Lung (tissue), 12 donors: ENCODE measurements around the gene CENPS. TPM values are rescaled to one million over a fixed set of nuclear protein-coding genes. Genes with fewer than 3 reads are reported as not detected.

Experiments
- ATAC-seq: fragments of 200-7000 bp; cut with Tn5 transposase; one replicate; pipeline ENCODE4 v1.9.1; 2020; ENCODE audit warnings: moderate number of reproducible peaks; ENCODE audit not compliant: insufficient read depth, low FRiP score
- DNase-seq, 3 donors: peaks; one replicate each; pipeline ENCODE4 v3.0.0-alpha.2; 2013 to 2017
- H3K27ac ChIP-seq, 2 donors: one replicate each; pipeline ENCODE4 v1.5.1; 2013; ENCODE audit warnings: mild to moderate bottlenecking in 2 of 2, moderate library complexity in 2 of 2, control low read depth in 1 of 2, inconsistent platforms in 1 of 2, low read depth in 1 of 2, low read length in 1 of 2
- H3K27me3 ChIP-seq, 3 donors: one replicate each; pipeline ENCODE4 v1.5.1; 2013; ENCODE audit warnings: low read length in 2 of 3; ENCODE audit not compliant: control insufficient read depth in 3 of 3, insufficient read depth in 3 of 3
- H3K36me3 ChIP-seq, 4 donors: one replicate each; pipeline ENCODE4 v1.5.1; 2013; ENCODE audit warnings: low read length in 4 of 4, mild to moderate bottlenecking in 1 of 4, moderate library complexity in 1 of 4; ENCODE audit not compliant: control insufficient read depth in 4 of 4, insufficient read depth in 4 of 4
- H3K4me1 ChIP-seq, 5 donors: one replicate each; pipeline ENCODE4 v1.5.1; 2013; ENCODE audit warnings: low read length in 5 of 5, mild to moderate bottlenecking in 2 of 5, moderate library complexity in 1 of 5; ENCODE audit not compliant: control insufficient read depth in 5 of 5, insufficient read depth in 5 of 5
- H3K4me3 ChIP-seq: one replicate; pipeline ENCODE4 v1.5.1; 2013; ENCODE audit warnings: mild to moderate bottlenecking, control low read depth, moderate library complexity
- H3K9ac ChIP-seq, 2 donors: one replicate each; pipeline ENCODE4 v1.5.1; 2013; ENCODE audit warnings: low read length in 2 of 2, control low read depth in 1 of 2; ENCODE audit not compliant: insufficient read depth in 1 of 2
- H3K9me3 ChIP-seq, 4 donors: one replicate each; pipeline ENCODE4 v1.5.1; 2013; ENCODE audit warnings: low read length in 3 of 4, mild to moderate bottlenecking in 1 of 4, moderate library complexity in 1 of 4; ENCODE audit not compliant: control insufficient read depth in 4 of 4, insufficient read depth in 3 of 4
- WGBS, 2 donors: extraction: QIAGEN DNeasy Blood & Tissue Kit; methylation state at CpG; one replicate each; pipeline ENCODE4 v1.1.7; 2013; 5-methylcytosine and 5-hydroxymethylcytosine counted together
- polyA plus RNA-seq, 2 donors: library from polyadenylated mRNA; stranded (reverse); fragments of 200-250 nt; gene quantifications; one replicate each; pipeline ENCODE4 v1.2.1, GENCODE V29; 2013
- total RNA-seq, 2 donors: library from RNA; depleted of rRNA in 1 of 2; stranded (reverse); fragments of >200 nt in 1 of 2; gene quantifications; one replicate each; pipeline ENCODE4 v1.2.1, GENCODE V29; 2014 to 2021
- TF ChIP-seq, protein P1 (sequence below): IDR thresholded peaks from 2 replicates; pipeline ENCODE4 v1.5.1; 2012; ENCODE audit warnings: mild to moderate bottlenecking; ENCODE audit errors: control extremely low read depth, extremely low read depth
- donor health status: control.
- donor health status: control.
- donor health status: Bipolar disorder and iron deficiency.
- donor health status: healthy.
- donor health status: DM: yes; HTN: yes; CAD: no.

CENPS gene
- total and polyA plus RNA-seq, 4 donors = 12.5 to 21.0 (median 17.5) TPM

DNA sequence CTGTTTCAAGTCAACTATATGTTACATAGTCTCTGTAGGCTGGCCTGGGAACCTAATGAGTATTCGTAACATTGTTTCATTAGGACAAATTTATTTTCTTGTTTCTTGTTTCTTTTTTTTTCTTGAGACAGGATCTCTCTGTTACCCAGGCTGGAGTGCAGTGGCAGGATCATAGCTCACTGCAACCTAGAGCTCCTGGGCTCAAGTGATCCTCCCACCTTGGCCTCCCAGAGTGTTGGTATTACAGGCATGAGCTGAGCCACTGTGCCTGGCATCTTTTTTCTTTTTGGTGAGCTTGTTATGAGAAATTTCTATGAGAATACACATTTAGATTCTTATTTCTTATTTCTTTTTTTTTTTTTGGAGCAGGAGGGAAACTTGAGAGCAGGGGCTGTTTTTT is 6.8 kb downstream of the CENPS start:
- Histone ChIP-seq H3K36me3 (peaks cover 0 to 2% (median 0%) of the 10 kb centered on the region in 4 donors), H3K27me3 (no peaks in the 10 kb centered on the region), H3K4me1 (peaks cover 0 to 13% (median 0%) of the 10 kb centered on the region in 5 donors), H3K9me3 (no peaks in the 10 kb centered on the region), H3K9ac (no peak overlapping the region), H3K27ac (no peak overlapping the region), H3K4me3 (no peak overlapping the region)
- TF ChIP-seq, protein P1, sequence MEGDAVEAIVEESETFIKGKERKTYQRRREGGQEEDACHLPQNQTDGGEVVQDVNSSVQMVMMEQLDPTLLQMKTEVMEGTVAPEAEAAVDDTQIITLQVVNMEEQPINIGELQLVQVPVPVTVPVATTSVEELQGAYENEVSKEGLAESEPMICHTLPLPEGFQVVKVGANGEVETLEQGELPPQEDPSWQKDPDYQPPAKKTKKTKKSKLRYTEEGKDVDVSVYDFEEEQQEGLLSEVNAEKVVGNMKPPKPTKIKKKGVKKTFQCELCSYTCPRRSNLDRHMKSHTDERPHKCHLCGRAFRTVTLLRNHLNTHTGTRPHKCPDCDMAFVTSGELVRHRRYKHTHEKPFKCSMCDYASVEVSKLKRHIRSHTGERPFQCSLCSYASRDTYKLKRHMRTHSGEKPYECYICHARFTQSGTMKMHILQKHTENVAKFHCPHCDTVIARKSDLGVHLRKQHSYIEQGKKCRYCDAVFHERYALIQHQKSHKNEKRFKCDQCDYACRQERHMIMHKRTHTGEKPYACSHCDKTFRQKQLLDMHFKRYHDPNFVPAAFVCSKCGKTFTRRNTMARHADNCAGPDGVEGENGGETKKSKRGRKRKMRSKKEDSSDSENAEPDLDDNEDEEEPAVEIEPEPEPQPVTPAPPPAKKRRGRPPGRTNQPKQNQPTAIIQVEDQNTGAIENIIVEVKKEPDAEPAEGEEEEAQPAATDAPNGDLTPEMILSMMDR = no peak
- 94 to 99% methylated on average over 1 of the region's 1 CpG for WGBS, 2 donors
- ATAC-seq (no peak), DNase-seq (no peak)

DNA sequence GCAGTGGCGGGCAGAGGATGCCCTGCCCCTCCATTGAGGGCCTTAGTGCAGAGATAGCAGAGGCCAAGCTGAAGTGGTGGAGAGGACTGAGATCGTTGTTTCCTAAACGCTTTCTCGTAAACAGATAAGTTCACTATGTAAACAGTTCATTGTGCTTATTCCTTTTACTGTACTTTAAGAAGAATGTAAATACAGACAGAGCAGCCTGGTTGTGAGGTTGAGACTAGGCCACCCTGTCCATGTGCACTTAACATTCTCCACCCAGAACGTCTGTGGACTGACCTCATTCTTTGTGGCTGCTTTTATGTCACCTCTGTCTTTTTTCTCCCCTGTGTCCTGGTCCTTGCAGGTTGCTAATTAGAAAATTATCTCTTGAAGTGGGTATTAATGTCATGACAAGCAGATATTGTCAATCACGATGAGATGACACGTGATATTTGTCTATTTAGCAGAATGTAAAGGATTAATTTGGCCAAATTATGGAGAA is 8.5 kb downstream of the CENPS start:
- no peaks in the 10 kb centered on the region for H3K9me3 ChIP-seq
- WGBS, 2 donors = 54 to 72% methylated on average over 7 of the region's 7 CpGs
- ATAC-seq = no peak
- no peaks in the 10 kb centered on the region for H3K27me3 ChIP-seq
- DNase-seq = no peak
- H3K4me3 ChIP-seq = no peak overlapping the region
- no peak overlapping the region for H3K9ac ChIP-seq
- H3K4me1 ChIP-seq = peaks cover 0 to 5% (median 0%) of the 10 kb centered on the region in 5 donors
- no peak overlapping the region for H3K27ac ChIP-seq
- peaks cover 0 to 2% (median 0%) of the 10 kb centered on the region in 4 donors for H3K36me3 ChIP-seq
- TF ChIP-seq, protein P1 = no peak

DNA sequence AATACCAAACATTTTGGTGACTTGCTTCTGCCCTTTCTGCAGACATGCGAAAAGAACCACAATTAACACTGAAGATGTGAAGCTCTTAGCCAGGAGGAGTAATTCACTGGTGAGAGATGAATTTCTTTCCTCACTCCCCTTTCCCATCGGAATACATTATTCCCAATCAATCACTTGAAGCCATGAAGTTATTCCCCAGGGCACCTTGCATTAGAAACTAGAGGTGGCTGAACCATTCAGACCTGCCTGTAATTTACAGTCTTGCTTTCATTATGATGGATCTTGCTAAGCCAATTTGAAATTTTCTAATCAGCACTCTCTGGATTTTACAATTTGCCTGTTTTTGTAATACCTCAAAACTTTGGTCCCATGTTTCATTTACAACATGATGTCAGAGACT is 10.1 kb downstream of the CENPS start:
- no peak for DNase-seq
- peaks cover 0 to 5% (median 0%) of the 10 kb centered on the region in 5 donors for H3K4me1 ChIP-seq
- no peaks in the 10 kb centered on the region for H3K36me3 ChIP-seq
- no peaks in the 10 kb centered on the region for H3K9me3 ChIP-seq
- no peak overlapping the region for H3K9ac ChIP-seq
- no peaks in the 10 kb centered on the region for H3K27me3 ChIP-seq
- 94 to 95% methylated on average over 2 of the region's 2 CpGs for WGBS, 2 donors
- no peak for ATAC-seq
- H3K4me3 ChIP-seq = no peak overlapping the region
- TF ChIP-seq, protein P1 = no peak
- H3K27ac ChIP-seq = no peak overlapping the region

DNA sequence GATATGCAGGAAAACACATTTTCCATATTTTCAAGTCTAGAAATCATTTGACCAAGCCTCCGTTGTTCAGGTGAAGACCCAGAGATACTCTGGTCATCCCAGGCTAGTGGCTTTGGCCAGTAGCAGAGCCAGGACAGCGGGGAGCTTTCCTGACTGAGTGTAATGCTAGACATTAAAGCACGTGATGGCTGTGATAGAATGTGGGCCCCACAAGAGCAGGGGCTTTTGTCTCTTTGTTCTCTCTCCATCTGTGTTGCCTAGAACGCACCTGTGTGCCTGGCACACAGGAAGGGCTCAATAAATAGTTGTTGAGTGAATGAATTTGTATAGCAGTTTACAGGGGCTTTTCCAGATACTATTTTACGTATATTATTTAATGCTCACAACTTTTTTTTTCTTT is 10.6 kb downstream of the CENPS start:
- DNase-seq = no peak
- 96 to 98% methylated on average over 5 of the region's 5 CpGs for WGBS, 2 donors
- Histone ChIP-seq H3K4me3 (no peak overlapping the region), H3K9ac (no peak overlapping the region), H3K4me1 (peaks cover 0 to 5% (median 0%) of the 10 kb centered on the region in 5 donors), H3K36me3 (no peaks in the 10 kb centered on the region), H3K27me3 (no peaks in the 10 kb centered on the region), H3K9me3 (no peaks in the 10 kb centered on the region), H3K27ac (no peak overlapping the region)
- ATAC-seq = no peak
- TF ChIP-seq, protein P1 = no peak
